C1 segment of cervical spinal cord (tissue), 14 donors: ENCODE results near the gene PIGT.
A peak's percentile ranks its signal among the peaks of the same experiment; 100 is the strongest.

Source experiments
- DNase-seq, 14 donors: peaks; one replicate each; lab custom pipeline; 2025; lab: John Stamatoyannopoulos, UW

The PIGT gene

DNA sequence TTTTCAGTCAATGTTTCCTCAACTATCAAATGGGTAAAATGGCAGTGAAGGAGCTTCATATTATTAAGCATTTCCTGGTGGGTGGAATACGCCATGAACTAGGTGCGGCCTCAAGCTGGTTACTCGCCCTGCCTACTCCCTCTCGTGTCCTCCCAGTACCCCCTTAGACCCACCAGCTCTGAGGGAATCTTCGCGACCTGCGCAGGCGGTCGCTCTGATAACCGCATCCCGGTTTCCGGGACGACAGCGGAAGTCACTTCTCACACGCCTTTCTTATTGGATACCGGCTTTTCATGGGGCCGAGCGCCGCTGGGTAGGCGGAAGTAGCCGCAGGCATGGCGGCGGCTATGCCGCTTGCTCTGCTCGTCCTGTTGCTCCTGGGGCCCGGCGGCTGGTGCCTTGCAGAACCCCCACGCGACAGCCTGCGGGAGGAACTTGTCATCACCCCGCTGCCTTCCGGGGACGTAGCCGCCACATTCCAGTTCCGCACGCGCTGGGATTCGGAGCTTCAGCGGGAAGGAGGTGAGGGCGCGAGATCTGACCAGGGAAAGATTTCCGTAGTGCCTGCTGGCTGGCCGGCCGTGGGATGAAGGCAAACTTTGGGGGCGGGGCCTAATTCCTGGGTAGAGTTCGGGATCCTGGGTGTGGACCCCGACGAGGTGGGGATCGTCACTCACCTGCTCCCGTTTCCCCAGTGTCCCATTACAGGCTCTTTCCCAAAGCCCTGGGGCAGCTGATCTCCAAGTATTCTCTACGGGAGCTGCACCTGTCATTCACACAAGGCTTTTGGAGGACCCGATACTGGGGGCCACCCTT, at the start of gene PIGT:
Gene PIGT (plus strand): TSS at position 320 of the 816 bp plus-strand sequence. CDS start 16 bp downstream, at position 336.
- DNase-seq, result peak; percentile 14 to 88 (median 82)

DNA sequence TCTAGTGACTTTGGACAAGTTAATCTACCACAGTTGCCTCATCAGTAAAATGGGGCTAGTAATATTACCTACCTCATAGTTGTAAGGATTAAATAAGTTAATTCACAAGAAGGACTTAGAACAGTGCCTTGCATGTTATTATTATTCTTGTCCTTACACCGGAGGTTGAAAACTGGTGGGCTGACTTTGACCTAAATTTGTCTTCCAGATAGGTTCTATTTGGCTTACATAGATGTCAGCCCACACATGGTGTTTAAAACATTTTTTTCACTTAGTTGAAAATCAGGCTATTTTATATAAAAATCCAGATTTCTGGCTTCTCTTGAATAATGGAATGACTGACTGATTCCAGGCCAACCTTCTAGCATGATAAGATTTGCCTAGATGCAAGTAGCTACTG, 49.7 kb upstream of the PIGT start:
- DNase-seq, result no peak

DNA sequence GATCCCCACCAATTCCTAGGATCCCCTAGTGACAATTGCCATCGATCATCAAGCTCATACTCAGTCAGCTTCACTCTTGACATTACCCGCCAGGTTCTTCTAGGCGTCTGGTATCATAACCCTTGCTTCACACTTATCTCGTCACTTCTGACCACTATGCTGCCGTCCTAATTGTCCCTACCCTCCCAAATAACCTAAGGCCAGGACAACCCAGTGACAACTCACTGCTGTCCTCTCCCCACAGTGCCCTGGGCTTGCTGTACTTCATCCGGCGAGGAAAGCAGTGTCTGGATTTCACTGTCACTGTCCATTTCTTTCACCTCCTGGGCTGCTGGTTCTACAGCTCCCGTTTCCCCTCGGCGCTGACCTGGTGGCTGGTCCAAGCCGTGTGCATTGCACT, 49.3 kb upstream of the PIGT start:
- DNase-seq, result no peak

DNA sequence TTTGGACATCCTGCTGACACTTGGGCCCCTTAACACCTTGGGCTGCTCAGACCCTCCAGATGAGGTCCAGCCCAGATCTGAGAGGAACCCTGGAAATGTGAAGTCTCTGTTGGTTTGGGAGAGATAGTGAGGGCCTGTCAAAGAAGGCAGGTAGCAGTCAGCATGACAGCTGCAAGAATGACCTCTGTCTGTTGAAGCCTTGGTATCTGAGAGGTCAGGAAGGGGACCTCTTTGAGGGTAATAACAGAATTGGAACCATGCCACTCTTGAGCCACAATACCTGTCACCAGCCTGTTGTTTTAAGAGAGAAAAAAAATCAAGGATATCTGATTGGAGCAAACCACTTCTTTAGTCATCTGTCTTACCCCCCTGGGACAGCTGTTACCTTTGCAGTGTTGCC, 48.8 kb upstream of the PIGT start:
- no peak for DNase-seq

DNA sequence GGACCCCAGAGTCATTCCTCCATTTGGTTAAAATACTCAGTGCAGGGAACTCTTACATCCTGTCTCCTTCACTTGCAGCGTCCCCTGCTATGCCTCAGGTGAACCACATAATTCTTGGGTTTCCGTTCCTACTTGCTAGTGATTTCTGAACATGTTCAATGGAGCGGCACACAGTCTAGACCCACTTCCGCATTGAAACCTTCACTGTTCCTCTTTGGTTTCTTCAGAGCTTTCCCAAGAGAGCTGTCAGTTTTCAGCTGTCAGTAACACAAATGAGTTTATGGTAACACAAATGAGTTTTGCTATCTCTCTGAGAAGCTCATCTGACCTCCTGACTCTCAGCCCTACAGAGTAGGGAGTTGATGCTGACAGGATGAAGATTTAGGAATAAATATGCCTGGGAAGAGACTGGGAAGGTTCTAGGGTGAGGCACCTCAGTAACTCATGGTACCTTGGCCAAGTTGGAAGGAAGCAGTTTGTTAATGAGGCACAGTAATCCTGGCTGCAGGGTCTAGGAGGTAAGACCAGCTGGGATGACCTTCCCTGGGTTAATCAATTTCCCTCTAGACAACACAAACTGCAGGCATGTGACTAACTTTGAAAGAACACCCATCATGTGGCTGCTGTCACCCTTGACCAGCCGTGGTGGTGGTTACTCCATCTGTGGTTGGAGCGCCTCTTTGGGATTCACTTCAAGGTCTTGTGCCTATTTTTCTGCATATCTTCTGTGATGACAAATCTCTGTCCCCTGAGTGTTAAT, 47.5 kb upstream of the PIGT start:
- DNase-seq, result peak in 1 of 14 donors; percentile 19

DNA sequence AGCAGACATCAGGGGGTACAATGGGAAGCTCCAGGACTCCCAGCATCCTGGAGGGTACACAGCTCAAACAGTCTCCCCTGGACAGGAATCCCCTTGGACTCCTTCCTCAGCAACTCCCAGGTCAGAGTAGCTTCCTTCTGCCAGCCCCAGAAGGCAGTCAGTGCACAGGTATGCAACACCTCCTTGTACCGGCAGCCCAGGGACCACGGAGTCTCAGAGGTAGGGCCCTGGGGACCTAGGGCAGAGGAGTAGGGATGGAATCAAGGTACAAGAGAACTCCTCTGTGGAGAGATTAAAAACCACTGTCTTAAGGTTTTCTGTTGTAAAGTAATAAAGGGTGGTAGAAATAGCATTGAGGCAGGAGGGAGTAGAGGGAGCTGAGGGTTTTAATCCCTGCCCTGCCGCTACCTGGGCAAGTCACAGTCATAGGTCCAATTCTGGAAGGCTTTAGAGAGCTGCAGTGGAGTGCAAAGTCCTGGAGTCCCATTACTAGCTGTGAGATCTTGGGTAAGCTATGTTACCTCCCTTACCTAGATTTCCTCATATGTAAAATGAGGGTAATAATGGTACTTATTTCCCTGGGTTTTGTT, 45.3 kb upstream of the PIGT start:
- DNase-seq, result no peak

DNA sequence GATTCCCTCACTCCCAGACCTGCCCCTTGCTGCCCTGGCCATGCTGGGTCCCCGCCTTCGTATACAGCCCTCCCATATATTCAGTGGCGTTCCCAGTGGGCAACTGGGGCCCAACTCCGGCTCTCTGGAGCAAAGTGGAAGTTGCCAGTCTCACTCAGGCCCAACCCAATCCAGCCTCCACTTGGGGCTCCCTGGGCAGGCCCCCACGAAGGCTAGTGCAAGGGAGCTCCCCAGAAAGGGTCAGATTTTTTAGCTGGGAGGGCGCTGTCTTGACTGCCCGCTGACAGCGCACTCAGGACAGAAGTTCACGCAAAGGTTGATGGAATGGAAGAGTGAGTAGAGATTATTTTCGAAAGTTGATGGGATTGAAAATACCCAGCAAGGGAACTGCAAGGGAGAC, 43.7 kb upstream of the PIGT start:
- DNase-seq, result no peak

DNA sequence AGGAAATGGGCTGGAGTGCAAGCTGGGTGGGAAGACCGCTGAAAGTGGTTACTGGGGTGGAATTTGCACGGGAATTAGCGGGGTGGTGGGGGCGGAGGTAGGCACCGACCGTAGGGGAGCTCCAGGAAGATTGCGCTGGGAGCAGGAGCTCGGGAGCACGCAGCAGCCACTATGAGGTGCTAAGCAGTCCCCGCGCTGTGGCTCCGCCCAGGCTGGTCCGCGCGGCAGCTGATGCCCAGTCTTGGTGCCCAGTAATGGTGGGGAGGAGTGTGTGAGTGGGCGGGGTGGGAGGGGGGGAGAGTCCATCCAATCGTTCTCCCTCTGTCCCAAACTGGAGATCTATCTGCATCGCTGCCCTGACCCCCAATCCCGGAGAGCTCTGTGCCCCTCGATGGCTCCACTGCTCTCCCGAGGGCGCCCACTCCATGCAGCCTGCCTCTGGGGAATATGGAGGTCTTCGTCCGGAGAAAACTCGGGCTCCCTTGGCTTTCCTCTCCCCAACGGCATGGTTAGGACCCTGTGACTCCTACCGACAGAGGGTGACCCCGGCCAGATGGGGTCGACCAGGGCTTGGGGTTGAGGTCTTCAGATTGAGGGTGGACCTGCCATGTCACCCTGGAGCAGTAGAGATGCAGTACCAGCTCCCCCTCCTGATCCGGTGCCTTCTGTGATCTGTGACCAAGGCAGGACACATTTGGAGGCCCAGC, 43.1 kb upstream of the PIGT start:
- DNase-seq, result peak in 12 of 14 donors; percentile 15 to 77 (median 61)

DNA sequence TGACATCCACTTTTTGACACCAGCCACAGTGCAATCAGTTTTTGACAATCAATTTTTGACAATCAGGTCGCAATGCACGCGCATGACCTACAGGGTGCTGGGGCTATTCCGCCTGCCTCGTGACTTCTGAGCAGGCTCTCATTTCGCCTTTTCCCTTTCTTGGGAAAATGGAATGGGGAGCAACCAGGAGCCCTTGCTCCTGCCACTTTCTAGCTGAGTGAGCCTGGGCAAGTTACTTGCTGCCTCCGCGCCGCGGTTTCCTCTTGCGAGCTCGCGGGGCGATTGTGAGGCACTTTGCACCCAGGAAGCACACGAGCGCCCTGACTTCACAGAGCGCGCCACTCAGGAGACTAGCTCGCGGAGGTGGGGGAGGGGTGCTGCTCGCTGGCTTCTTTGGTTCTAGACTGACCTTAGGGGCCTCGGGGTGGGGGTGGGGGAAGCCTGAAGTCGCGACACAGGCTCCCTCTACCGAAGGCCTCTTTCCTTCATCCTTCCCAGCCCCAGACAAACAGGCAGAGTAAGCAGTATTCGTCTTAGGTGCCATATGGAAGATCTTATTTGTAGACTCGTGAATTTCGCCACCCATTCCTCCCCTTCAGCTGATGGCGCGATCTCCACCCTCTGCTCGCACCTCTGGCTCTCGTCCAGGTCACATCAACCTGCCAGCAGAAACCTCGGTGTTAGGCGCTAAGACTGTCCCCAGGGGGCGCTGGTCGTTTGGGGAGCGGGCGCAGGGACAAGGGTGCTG, 42.4 kb upstream of the PIGT start:
- peak in 13 of 14 donors; percentile 43 to 92 (median 81) for DNase-seq

DNA sequence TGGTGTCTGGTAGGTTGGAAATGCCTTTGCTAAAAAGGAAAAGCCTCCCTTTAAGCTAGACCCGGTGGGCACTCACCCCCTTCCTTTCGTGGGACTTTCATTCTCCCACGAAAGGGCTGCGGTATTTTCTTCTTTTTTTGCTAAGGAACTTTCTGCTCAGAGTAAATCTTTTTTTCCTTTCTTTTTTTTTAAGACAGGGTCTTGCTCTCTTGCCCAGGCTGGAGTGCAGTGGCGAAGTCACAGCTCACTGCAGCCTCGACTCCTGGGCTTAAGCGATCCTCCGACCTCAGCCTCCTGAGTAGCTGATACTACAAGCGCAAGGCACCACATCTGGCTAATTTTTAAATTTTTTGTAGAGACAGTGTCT, 41.9 kb upstream of the PIGT start:
- DNase-seq, result no peak

DNA sequence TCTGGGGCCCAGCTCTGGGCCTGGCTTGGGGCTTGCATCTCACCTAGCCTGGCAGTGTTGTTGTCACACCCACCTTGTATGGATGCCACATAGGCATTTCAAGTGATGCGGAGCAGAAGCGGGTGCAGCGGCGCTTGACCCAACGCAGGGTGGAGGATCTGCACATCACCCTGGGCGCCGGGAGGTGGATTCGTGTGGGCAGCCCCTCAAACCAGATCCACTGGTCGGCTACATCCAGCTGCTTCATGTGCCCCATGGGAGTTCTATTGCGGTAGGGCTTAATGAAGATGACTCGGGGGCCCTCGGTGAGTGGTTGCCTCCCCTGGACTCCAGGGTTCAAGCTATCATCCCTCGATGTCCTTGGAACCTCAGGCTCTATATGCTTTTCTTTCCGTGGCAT, 41.0 kb upstream of the PIGT start:
- DNase-seq, result no peak

DNA sequence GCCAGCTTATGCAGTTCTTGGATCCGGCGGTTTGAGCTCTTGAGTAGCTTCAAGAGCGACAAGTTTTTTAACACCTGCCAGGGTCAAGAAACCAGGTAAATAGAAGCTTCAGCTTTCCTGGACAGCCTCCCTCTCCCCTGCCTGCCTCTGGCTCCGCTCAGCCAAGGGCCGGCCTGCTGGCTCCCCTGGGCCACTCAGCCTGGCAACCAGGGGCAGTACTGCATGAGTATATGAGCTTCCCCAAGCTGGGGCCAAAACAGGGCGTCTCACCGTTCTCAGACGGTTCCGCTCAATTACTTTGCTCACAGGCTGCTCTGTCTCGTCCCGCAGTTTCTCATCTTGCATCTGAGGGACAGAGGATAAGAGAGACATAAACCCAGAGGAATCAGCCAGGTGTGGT, 38.7 kb upstream of the PIGT start:
- DNase-seq, result no peak

DNA sequence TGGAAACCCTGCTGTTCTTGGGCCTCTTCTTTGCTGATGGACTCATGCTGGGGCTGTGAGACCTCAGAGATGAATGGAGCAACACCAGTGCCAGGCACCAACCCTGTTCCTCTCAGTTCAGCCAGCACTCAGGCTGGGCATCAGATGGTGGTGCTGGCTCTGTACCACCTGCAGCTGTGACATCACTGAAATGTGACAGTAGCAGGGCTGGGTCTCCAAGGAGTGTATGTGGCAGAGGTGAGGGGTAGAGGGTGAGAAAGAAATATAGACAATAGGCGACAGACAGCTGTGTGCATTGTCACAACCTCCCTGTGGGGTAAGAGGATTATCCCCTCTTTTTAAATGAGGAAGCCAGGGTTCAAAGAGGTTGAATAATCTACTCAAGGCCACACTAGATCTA, 37.8 kb upstream of the PIGT start, which contains the start of gene TP53TG5:
Gene TP53TG5 (minus strand): TSS at position 135 of the 400 bp plus-strand sequence. CDS start 89 bp downstream, at position 46.
- peak in 10 of 14 donors; percentile 15 to 65 (median 41) for DNase-seq

DNA sequence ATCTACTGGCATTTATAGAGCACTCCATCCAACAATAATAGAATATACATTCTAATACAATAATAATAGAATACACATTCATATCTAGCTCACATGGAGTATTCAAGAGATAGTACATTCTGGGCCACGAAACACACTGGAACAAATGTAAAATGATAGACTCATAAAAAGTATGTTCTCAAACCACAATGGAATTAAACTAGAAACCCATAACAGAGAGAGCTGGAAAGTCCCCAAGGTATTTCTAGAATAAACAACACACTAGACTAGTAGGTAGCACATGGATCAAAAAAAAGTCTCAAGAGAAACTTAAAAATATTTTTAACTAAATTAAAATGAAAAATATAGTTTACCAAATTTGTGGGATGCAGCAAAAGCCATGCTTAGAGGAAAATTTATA, 28.7 kb upstream of the PIGT start:
- DNase-seq, result no peak

DNA sequence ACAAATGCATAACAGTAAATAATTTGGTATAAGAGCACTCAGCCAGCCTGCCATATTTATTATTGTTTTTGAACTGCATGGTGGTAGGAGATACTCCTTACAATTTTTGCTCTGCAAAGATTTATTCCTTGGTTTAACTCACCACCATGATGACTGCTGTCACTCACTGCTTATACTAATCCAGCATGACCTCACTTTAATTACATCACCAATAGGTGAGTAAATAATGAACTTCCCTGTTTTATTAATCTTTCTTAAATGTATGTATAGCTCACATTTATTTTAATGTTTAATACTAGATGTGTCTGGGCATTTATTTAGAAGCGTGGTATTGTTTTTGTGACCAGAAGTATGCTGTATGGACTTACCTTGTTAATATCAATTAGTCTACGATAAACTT, 25.0 kb upstream of the PIGT start:
- DNase-seq, result no peak

DNA sequence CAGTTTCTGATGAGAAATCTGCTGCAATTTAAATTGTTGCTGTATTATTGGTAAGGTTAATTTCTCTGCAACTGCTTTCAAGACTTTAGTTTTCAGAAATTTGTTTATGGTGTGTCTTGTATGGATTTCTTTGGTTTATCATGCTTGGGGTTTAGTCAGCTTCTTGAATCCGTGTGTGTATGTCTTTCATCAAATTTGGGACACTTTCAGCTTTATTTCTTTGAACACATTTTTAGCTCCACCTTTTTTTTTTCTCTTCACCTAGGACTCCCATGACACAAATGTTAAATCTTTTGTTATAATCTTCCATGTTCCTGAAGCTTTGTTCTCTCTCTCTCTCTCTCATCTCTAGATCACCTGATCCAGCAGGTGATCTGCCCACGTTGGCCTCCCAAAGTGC, 24.4 kb upstream of the PIGT start:
- no peak for DNase-seq

DNA sequence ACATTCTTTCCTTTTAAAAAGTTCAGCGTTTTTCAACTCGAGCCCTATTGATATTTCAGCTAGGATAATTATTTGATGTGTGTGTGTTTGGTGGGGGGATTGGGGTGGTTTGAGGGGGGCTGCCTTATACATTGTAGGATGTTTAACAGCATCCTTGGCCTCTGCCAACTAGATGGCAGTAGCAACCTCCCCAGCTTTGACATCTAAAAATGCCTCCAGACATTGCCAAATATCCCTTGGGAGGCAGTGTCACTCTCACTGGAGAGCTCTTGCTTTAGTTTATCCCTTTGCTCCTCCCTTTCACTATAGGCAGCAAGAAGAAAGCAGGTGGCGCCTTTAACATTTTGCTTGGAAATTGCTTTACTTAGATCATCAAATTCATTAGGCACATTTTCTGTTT, 23.2 kb upstream of the PIGT start:
- DNase-seq, result no peak

DNA sequence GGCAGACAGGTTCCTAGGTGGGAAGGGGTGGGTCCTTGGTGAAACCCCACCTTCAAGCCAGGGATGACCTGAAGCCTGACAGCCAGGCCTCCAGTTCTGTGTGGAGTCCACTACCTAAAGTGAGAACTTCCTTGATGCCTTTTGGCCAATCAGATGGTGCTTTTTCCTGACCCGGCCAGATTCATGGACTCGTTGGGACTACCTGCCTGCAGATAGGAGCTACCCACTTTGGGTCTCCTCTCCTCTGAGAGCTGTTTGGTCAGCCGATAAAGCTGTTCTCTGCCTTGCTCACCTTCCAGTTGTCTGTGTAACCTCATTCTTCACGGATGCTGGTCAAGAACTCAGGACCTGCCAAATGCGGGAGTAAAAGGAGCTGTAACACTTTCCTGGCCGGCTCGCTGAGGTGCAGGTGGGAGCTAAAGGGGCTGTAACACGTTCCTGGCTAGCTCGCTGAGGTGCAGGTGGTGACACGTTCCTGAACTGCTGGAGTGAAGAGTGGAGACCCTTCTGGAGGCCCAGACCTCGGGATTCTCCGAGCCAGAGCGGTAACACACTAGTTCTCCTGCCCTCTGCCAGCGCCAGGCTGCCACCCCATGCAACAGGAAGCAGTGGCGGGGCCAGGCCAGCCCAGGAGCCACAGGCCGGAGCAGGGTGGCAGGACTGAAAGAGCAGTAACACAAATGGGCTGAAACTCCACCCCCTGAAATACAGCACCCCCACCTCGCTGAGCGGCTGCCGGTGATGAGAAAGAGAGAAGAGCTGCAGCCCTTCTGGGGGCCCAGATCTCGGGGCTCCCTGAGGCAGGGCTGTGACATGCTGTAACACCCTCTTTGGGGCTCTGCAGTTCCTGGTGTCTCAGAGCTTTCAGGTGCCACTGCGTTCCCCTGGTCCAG, 21.5 kb upstream of the PIGT start:
- no peak for DNase-seq

DNA sequence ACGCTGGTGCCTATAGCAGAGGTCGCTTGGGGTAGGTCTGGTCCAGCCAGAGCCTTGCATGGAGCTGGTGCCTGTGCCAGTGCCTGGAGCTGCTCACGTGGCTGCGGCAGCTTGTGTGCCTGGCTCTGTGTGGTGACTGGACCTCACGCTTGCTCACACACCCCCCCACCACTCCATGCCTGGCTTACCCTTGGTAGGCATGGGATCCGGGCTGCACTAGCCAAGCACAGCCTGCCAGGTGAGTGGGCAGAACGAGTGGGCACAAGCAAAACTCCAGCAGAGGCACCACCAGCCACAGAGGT, 20.9 kb upstream of the PIGT start:
- DNase-seq, result no peak

DNA sequence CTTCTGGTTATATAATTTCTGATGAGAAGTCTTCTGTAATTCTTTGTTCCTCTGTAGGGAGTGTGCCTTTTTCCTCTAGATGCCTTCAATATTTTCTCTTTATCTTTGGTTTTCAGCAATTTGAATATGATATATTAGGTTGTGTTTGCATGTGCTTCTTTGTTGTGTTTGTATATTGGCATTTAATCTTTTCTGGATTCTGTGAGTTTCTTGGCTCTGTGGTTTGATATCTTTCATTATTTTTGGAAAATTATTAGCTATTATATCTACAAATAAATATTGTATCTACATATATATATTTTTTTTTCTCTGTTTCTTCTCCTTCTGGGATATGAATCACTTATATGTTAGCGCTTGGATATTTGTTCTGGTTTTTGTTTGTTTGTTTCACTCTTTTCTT, 16.9 kb upstream of the PIGT start:
- no peak for DNase-seq
